Measurements from ENCODE around the gene PATE4.

PATE4 gene

DNA sequence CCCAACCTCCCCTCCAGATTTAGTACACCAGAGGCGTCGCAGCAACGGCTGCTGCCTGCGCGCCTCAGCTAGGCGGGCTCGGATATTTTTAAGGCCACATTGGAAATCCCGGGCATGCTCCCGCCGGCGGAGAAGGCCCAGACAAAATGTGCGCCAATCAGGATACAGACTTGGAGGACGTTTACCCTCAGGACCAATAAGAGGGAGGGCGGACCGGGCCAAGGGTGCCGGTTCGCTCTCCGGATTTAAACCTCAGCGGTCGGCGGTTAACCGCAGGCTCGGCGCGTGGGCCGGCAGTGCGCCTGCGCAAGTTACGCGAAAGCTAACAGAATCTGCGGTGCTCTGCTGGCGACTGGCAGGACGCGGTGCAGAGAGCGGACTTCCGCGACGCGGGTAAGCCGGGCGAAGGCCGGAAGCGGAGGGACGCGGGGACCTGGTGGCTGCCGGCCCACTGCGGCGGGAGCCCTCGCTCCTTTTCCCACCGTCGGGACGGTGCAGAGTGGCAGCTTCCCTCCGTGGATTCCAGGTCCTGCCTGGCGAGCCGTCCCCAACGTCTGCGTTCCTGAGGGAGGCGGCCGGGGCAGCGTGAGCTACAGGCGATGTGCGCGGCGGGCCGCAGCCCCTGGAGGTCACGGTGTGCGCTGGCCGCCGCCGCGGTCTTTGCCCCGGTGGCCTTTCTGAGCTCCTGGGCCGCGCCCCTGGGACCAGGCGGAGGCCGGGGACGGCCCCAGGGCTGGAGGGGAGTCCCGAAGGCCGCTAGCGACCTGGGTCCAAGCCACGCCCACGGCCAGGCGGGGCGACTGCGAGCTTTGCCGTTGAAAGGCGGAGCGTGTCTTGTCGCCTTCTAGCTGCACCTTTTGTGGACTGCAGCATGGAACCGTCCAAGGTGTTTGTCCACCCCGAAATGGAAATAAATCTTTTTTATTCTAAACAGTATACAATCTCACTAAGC lies 54.5 kb downstream of the PATE4 start, which contains the start of gene HYLS1:
TSS of gene HYLS1 (plus strand) at position 296 of the 952 bp plus-strand sequence. CDS start 11,701 bp downstream, outside the sequence.
- peak; percentile 91 for DNase-seq
